Fibroblast of skin of left biceps (primary cell): Measurements from ENCODE around the gene TTC28.
"Not testable (repeated sequence)": the region's sequence is repeated elsewhere in the genome, so short reads cannot be mapped to it uniquely, and the experiment has no call there.

Experiments
- DNase-seq, 2 experiments: peaks; one replicate each; pipeline ENCODE4 v3.0.0-alpha.2; 2013; ENCODE audit warnings: low read depth in 2 of 2

TTC28 gene

DNA sequence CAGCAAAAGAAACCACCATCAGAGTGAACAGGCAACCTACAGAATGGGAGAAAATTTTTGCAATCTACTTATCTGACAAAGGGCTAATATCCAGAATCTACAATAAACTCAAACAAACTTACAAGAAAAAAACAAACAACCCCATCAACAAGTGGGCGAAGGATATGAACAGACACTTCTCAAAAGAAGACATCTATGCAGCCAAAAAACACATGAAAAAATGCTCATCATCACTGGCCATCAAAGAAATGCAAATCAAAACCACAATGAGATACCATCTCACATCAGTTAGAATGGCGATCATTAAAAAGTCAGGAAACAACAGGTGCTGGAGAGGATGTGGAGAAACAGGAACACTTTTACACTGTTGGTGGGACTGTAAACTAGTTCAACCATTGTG lies 188.4 kb downstream of the TTC28 start:
- DNase-seq = not testable (repeated sequence)

DNA sequence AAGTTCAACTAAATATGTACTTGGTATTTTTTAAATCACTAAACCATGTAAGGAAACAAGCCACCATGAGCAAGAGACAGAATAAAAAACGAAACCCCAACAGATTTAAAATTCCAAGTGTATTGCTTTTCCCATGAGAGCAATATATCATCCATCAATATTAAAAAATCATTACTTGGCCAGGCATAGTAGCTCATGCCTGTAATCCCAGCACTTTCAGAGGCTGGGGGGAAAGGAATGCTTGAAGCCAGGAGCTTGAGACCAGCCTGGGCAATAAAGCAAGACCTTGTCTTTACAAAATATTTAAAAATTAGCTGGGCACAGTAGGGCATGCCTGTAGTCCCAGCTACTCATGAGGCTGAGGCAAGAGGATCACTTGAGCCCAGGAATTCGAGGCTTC lies 190.8 kb downstream of the TTC28 start:
- no peak for DNase-seq

DNA sequence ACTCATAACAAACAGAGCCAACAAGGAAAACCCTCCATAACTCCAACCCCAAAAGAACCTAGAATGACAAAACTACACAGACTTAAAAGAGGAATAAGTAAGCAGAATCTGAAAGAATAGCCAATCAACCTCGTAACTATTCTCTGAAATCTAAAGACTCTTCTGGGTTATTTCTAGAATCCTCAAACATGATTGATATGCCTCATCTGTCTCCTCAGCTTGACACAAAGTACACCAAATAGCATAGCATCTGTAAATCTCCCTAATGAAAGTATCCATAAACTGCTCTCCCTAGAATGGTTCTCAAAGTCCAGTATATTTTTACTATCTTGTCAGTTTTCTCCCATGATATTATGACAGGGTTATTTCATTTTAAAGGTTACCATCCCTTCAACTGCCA lies 195.0 kb downstream of the TTC28 start:
- no peak for DNase-seq

DNA sequence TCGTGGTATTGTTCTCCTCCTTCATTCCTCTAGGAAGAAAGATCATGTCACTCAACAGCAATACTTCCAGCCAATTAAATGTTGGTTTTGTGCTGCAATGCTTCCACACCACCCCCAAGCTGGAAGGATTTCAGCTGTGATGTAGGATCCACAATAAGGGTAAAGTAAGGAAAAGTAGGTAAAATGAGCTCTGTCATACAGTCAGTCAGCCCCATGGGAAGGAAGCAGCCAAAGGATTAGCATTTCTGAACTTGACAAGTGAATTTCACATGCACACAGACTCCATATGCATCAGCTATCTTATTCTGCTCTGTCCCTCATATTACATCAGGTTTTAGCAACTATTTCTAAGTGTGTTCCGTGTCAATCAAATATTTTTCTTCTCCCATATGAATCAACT lies 197.9 kb downstream of the TTC28 start:
- DNase-seq = no peak

DNA sequence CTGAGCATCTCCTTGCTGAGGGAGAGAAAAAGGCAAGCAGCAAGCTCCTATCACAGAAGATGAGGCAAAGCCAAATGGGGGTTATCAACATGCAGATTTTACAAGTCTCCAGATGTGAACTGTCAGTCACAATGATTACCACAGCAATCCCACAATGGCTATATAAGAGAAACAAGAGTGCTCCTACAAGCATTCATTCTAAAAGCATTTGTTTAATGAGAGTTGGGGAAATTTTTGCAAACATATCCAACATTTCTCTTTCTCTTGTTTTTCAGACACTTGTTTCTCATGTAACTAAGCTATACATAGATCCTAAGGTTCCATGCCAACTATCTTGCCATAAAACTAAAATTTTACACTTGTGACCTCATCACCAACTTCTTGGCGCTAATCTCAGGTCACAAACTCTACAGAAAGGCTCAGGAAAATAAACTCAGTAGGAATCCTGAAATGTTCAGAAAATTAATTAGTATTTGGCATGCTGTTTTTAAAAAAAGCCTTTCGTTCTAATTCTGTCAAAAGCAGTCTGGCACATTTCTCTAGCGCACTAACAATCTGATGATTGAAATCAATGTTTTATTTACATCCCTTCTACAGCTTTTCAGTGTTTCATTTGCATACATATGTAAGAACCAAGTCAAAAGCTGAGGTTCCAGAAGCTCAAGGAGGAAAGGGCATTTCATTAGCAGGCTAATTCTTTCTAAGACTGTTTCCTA lies 199.5 kb downstream of the TTC28 start:
- no peak for DNase-seq

DNA sequence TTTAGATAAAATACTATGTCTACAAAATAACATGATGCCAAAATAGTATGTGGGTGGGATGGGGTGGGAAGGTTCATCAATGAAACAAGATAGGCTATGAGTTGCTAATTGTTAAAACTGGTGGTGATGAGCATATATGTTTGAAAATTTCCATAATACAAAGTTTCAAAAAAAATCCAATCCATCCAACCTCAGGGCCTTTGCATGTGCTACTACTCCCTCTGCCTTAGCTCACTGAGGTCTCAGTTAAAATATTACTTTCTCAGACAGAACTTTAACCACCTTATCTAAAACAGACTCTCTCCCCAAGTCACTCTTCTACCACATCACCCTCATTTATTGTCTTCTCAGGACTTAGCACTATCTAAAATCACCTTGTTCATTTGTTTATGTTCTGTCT lies 201.1 kb downstream of the TTC28 start:
- no peak for DNase-seq

DNA sequence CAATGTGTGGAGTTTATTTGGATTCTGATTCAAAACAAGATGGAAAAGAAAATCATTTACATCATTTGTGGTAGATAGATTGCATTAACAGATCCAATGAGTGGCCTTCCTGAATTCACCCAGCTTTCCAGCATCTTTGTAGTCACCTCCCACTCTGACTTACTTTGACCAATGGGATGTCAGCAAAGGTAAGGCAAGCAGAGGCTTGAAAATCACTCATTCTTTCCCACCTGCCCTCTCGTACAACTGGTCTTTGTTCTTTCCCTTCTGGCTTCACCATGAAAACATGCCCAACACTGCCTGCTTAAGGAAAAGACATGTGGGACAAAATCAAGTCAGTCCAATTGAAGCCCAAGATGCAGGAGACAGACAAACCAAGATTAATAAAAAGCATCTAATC lies 202.1 kb downstream of the TTC28 start:
- no peak for DNase-seq

DNA sequence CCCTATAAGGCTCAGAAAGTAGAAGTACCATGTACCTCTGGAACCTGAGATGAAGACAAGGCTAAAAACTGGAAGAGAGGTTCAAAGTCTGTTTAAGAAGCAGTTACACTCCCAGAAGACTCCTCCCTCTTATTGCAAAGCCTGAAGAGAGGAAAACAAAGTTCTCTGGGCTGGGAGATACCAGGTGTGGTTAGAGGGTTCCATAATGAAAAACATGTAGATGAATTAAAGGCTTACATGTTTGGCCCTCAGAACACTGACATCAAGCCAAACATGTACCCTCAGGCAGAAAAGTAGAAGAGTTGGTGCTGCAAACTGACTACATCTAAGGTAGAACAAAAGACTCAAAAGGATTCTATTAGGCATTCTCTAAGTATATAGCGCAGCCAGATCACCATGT lies 205.3 kb downstream of the TTC28 start:
- DNase-seq = no peak

DNA sequence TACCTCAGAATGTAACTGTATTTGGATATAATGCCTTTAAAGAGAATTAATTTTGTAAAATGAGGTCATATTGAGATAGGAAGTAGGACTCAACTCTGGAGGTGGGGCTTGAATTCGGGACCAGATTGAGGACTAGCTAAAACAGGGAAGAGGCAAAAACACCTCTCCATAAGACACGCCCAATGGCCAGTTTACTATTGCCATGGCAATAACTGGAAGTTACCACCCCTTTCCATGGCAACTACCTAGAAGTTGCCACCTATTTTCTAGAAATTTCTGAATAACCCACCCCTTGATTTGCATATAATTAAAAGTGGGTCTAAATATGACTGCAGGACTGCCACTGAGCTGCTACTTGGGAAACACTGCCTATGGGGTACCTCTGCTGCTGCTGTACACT lies 206.4 kb downstream of the TTC28 start:
- no peak for DNase-seq

DNA sequence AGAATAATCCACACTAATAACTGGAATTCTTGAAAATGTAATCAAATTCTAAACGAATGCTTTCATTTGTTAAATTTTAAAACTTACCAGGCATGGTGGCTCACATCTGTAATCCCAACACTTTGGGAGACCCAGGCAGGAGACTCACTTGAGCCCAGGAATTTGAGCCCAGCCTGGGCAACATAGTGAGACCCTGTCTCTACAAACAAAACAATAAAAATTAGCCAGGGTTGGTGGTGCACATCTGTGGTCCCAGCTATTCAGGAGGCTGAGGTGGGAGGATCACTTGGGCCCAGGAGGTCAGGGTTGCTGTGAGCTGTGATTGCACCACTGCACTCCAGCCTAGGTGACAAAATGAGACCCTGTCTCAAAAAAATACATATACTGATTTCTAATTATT lies 212.6 kb downstream of the TTC28 start:
- not testable (repeated sequence) for DNase-seq

DNA sequence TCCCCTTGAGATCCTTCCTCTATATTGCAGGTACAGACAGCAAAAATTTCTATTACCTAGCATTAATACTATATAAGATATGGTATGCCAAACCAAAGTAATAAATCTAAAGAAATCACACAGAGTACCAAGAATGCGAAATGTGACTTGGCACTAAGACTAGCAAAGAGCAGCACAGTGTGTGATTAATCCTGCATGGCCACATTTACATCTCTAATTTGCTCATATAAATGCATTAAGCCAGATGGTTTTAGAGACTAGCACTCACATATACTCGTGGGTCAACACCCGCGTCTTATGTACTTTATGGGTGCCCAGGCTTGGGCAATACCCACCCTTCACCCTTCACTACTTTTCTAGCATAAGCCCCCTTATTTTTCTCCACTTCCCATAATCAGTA lies 213.2 kb downstream of the TTC28 start:
- DNase-seq = no peak

DNA sequence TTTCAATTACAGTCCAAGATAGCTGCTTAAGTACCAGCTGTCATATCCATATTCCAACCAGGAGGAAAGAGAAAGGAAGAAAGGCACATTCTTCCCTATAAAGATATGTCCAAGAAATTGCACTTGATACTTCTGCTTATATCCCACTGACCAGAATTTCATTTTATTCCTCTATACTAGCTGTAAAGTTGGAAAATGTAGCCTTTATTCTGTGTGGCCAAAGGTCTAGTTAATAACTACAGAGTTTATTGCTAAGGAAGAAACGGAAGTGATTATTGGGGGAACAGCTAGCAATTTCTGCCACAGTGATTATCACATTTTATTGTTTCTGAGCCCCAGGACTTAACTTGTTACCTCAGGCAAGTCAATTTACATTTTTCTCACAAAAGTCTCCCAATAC lies 213.8 kb downstream of the TTC28 start:
- no peak for DNase-seq

DNA sequence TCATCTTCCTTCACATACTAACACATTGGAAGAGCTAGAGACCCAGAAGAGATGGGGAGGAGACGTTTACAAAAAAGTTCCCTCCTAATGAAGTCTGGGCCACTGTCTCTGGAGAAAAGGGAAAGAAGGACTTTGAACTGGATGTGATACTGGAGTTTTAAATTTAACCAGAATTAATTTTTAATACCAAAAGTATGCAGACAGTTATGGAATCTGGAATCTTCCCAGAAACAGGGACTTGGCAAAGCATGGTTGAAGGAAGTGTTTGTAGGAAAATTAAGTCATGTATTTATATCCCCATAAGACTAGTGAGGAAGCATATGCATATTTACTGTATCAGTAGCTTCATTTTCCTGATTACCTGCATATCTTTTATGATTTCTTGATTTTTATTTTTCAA lies 215.5 kb downstream of the TTC28 start:
- DNase-seq = no peak

DNA sequence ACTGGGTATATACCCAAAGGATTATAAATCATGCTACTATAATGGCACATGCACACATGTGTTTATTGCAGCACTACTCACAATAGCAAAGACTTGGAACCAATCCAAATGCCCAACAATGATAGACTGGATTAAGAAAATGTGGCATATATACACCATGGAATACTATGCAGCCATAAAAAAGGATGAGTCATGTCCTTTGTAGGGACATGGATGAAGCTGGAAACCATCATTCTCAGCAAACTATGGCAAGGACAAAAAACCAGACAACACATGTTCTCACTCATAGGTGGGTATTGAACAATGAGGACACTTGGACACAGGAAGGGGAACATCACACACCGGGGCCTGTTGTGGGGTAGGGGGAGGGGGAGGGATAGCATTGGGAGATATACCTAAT lies 216.2 kb downstream of the TTC28 start:
- DNase-seq = not testable (repeated sequence)

DNA sequence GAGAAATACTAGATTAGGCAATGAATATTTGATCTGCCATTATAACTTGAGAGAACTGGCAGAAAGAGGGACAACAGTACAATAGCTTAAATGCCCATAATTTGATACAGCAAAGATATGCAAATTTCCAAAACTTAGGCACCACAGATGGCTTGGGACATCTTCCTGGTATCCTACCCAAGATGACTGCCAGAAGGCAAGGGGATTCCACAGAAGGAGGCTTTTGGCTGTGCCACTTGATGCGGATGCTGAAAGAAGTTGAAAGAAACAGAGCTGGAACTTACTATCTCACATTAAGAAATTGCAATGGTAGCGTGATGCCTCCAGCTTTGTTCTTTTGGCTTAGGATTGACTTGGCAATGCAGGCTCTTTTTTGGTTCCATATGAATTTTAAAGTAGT lies 216.7 kb downstream of the TTC28 start:
- no peak for DNase-seq

DNA sequence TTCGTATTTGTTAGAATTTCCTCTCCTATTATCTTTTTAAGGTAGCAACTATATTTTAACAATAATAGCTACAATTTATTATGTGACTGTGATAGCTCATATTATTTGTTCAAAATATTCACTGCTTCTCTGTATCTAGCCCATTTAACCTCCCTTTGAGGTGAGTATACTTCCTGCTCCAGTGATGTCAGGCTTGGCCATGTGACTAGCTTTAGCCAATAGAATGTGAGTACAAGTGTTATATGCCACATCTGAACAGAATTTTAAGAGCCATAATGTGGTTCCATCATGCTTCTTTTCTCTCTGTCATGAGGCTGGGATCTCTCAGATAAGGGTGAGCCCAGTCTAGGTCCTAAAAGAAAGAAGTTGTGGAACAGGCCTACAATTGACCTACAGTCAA lies 217.6 kb downstream of the TTC28 start:
- DNase-seq = no peak

DNA sequence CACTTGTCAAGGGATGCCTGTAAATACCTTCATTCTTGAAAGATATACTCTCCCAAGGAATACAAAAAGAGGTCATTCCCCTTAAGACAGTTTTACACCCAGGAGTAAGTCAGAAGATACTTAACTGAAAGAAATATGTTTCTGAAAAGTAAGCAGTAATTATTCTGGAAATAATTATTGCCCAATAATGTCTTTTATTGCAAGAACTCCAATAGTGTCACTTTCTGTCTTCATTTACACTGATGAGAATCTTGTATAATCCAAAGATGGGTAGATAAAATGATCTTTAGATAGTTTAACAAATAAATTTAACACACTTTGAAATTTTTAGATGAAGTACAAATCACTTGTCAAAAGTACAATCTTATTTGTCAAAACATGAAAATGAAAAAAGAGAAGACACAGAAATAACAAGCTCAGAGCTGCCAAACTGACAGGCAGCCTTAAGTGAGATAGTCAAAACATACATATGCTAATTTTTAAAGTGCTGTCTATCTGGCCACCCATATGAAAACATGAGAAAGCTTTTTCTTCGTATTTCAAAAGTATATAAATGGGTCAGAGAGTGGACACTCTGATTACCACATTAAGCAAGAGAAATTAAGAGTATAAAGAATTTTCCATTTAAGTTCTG lies 225.1 kb downstream of the TTC28 start:
- DNase-seq = no peak

DNA sequence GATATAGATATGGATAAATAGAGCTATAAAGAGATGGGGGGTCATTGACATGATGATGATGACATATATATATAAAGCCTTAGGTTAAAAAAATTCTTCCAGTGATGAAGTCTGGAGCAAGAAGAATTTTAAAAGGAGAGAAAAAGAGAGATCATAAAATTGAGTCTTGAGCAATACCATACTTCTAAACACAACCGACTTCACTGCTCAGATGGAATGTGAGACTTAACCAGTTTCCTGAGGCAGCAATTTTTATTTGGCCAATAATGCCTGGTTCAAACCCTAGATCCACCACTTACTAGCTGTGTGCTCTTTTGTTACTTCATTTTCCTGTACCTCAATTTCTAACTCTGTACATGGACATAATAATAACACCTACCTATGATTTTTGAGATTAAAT lies 229.5 kb downstream of the TTC28 start:
- DNase-seq = no peak

DNA sequence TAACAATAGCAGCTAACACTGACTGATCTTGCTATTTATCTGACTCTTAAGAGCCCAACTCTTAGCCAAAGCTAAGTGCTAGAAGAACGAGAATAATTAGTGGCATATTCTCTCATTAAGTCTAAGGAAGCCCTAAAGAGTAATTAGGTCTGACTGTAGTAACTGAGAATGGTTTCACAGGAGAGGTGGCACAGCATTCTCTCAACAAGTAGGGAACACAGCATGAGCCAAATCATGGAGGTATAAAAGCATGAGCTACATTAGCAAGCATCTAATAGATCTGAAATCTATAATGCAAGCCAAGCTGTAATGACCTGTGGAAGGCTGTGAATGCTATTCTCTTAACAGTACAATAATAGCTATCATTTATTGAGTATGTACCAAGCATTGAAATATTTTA lies 230.6 kb downstream of the TTC28 start:
- no peak for DNase-seq

DNA sequence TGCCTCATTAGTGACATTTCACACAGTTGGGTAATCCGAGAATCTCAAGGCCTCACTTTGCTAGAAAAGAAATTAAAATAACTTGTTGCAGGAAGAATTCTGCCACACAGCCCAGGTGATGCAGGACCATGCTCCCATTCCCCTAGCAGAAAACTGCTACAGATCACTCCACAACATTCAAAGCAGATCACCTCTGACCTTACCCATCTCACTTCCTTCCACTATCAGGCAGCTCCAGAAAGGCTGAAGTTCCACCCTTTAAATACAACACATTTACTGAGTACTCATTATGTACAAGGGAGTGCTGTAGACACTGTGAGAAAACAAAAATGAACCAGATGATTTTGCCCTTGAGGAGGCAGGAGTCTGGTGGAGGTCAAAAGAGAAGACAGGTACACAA lies 231.0 kb downstream of the TTC28 start:
- DNase-seq = no peak

DNA sequence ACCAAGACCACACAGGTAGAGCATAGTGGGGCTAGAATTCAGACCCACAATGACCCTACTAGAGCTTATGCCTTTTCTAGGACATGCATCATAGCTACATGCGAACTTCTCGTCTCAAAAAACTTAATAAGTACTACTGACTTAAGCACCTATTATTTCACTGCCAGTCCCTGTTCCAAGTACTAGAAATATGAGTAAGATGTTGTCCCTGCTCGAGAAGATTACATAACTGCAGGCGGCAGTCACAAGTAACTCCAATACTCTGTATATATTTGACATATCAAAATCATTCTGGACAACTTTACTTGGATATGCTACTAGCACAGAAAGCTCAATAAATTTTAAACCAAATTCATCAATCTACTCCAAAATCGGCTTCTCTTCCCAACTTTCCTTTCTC lies 235.0 kb downstream of the TTC28 start:
- DNase-seq = no peak

DNA sequence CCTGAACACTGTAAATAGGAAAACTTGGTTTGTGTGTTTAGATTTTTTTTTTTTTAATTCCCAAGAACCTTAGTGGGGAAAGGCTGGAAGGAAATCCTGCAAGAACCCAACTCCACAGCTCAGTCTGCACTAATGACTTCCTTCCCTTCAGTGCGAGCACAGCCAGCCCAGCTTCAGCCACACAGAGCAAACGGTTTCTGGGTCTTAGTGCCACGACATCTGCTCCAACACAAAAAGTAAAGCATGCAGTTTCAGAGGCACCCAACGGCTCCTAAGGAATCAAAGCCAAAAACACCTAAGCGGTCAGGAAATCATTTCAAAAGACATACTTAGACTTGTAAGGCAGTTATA lies 236.1 kb downstream of the TTC28 start:
- peak in 1 of 2 experiments; percentile 57 for DNase-seq

DNA sequence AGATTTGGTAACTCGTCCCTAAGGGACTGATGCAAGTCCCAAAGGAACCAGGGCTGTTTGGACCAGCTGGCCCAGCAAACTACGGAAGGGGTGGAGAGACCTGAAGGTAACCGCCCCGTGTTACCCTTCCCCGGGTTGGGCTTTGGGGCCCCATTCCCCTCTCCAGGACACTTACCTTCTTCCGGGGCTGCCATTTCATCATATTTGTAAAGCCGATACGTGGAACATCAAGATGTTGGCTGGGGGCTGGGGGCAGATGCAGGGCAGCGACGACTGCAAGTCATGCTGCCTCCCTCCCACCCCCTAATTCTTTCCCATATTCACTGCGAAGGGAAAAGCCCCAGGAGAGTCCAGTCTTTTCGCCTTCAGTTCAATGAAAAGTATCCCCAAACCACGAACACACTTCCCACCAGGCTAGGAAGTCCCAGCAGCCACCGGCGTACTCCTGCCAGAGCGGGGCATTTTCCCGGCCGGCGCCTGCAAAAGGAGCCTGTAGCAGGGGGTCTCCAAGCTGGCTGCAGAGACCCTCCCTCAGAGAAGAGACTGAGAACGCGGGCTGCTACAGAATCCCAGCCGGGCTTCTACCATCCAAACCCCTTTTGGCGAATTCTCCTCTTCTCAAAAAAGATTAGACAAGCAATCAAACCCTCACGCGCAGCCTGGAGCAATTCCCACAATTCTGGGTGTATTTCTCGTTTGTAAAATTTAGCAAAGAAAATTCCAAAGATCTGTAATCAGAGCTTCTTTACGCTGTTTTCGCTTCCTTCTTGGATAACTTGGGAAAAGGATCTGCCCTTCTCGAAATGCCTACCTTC lies 236.7 kb downstream of the TTC28 start:
- no peak for DNase-seq
